ENCODE data around the gene OR12D1. TPM values are rescaled to one million over a fixed set of nuclear protein-coding genes. Genes with fewer than 3 reads are reported as not detected.

Gene OR12D1
- not detected in 2 replicates for total RNA-seq

DNA sequence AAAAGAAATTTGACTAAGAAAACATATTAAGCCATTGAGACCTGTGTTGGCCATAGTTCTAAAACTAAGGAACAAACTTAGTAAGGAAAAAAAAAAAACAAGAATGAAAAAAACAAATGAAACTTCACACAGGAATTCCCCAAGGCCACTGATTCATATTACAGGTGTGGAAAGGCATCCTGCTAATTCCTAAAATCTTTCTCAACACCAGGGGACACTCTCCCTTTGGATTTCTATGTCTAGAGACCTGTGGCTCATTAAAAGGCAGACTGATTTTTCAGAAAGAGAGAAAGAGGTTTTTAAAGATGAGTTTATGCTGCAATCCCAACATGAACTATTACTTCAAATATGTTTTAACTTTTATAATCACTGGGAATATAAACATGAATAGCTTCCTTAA, at the start of gene OR12D1:
Gene OR12D1 (plus strand): TSS at position 341 of the 400 bp plus-strand sequence.

DNA sequence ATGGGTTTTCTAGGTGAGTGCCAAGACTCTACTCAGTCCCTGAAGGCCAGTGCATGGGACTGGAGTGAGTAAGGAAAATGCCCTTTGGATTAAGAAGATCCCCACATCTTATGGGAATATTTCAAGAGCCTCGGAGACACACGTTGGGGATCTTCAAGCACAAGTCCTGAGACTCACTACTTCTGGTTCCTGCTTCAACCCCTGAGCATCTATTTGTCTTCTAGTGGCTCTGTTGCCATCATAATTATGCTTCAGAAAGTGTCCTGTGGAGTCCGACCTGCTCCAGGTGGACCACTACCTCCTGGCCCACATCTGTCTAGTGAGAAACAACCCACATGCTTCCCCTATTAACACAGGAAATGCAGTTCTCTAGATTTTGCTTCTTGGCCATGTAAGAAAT, 46.0 kb upstream of the OR12D1 start, which contains the start of gene OR5V1:
Gene OR5V1 (minus strand): TSS at position 101 of the 400 bp plus-strand sequence. CDS start 12,670 bp downstream, outside the sequence.

DNA sequence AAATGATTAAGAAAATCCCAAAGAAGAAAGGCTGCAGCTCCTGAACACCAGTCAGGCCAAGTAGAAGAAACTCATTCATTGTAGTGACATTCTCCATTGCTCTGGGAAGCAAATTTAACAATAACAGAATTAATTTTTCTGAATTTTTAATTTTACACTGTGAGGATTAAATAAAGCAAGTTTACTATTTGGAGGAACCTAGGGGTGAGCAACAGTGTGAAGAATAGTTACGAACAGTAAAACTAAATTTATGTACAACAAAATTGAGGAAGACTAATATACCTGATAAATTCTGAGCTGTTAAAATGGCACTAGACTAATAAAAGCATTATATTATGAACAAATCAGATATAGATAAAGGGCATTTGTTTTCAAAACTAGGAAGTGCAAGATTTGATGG, 39.5 kb upstream of the OR12D1 start, which contains the start of gene OR12D3:
Gene OR12D3 (minus strand): TSS at position 101 of the 400 bp plus-strand sequence. CDS start 4 bp downstream, at position 97.

DNA sequence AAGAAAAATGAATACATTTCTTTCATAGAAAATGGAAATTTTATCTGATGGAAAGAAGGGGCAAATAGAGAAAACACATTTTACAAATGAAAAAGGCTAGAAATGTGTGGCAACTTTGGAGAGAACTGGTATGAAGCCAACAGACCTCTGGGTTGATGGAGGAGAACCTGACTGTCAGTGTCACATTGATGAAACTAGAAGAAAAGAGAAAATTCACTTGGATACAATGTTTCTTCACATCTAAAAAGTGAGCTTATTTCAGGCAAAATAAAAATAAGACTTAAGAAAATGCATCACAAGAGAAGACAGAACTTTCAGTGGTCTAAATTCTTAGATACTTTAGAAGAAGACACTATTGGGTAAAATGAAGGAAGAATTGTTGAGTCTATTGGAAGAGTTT, 19.4 kb upstream of the OR12D1 start, which contains the start of gene OR12D2:
Gene OR12D2 (plus strand): TSS at position 301 of the 400 bp plus-strand sequence. CDS start 1,069 bp downstream, outside the sequence.

DNA sequence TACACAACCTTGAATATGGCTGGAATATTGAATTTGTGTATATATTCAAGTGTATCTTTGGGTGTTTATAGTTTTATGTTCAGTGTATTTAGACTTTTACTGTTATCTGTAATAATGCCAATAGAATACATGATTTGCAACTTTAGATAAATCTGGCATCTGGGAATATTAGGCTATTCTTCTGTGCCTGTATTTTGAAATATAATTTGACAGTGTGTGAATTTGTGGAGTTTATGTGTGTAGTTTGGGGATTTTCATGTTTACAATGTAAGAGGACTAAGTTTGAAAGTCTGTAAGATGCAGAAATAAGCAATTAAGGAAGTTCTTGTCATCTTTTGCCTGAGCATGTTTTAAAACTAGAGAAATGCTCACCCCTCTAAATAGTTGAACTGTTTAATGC, 24.3 kb downstream of the OR12D1 start, which contains the start of gene OR10C1:
Gene OR10C1 (plus strand): TSS at position 301 of the 400 bp plus-strand sequence. CDS start 710 bp downstream, outside the sequence.

DNA sequence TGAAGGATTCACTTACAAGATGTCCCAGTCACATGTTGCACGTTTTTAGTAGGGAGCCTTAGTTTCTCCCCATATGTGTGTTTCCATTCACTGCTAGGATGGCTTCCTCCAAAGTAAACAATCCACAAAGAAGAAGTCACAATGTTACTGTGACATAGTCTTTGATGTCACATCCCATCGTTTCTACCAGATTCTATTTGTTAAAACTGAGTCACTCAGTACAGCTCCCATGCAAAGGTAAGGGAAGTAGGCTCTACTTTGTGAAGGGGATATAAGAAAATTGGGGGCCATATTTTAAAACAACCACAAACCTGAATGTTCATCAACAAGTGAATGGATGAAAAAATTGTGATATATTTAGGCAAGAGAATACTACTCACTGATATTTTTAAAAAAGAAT, 42.2 kb downstream of the OR12D1 start, which contains the start of the genes OR11A1 and OR2H1:
Gene OR11A1 (minus strand): TSS at position 101 of the 400 bp plus-strand sequence. CDS start 29,430 bp downstream, outside the sequence.
Gene OR2H1 (plus strand): TSS at position 185 of the 400 bp plus-strand sequence. CDS start 4,615 bp downstream, outside the sequence.

Other genes starting within 250 kb of the OR12D1 start
- not detected in 2 replicates for gene OR2J2, start 244.0 kb upstream of the OR12D1 start, total RNA-seq
- gene OR14J1, start 113.2 kb upstream of the OR12D1 start, total RNA-seq: not detected in 2 replicates
- not detected in 2 replicates for gene OR5V1, start 46.1 kb upstream of the OR12D1 start, total RNA-seq
- gene OR12D3, start 39.6 kb upstream of the OR12D1 start, total RNA-seq: not detected in 2 replicates
- not detected in 2 replicates for gene OR12D2, start 19.3 kb upstream of the OR12D1 start, total RNA-seq
- gene OR10C1, start 24.4 kb downstream of the OR12D1 start, total RNA-seq: not detected in 2 replicates
- gene OR11A1, start 42.1 kb downstream of the OR12D1 start, total RNA-seq: not detected in 2 replicates
- gene OR2H1, start 42.2 kb downstream of the OR12D1 start, total RNA-seq: not detected in 2 replicates
- not detected in 2 replicates for gene MAS1L, start 73.0 kb downstream of the OR12D1 start, total RNA-seq
- 0.22 TPM in 1 of 2 replicates, not detected in the other for gene UBD, start 144.8 kb downstream of the OR12D1 start, total RNA-seq
- gene OR2H2, start 170.2 kb downstream of the OR12D1 start, total RNA-seq: not detected in 2 replicates
- 13.7 and 19.1 TPM in 2 replicates for gene GABBR1, start 218.3 kb downstream of the OR12D1 start, total RNA-seq
- under 0.01 TPM in 1 of 2 replicates, not detected in the other for gene MOG, start 242.2 kb downstream of the OR12D1 start, total RNA-seq

Data from articular chondrocyte of knee joint (primary cell).